ENCODE data around the gene GPS1.
A peak's percentile ranks its signal among the peaks of the same experiment; 100 is the strongest.

The GPS1 gene

DNA sequence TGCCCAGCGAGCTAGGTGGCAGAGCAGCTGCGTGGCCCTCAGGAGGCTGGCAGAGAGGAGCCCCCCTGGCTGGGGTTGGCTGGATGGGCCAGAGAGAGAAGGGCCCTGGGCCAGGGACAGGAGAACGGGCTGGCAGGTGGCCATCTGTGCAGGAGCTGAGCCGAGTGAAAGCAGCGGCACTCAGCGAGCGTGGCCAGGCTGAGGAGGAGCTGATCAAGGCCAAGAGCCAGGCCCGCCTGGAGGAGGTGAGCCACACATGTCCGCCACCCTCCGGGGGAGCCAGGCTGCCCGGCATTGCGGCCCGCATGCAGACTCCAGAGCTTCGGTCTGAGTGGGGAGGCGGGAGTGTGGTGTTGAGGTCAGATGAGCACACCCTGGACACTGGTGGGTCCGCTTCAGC is 22.3 kb upstream of the GPS1 start:
- no peak for DNase-seq (ENCODE audit: extremely low read depth, low read depth)
- TF ChIP-seq CTCF (IDR thresholded peaks at IDR 0.05; ENCODE audit: low read depth, low read length, missing control alignments) = no peak
- no peak overlapping the region for H3K4me3 ChIP-seq (replicated peaks; ENCODE audit: low read depth, low read length)

DNA sequence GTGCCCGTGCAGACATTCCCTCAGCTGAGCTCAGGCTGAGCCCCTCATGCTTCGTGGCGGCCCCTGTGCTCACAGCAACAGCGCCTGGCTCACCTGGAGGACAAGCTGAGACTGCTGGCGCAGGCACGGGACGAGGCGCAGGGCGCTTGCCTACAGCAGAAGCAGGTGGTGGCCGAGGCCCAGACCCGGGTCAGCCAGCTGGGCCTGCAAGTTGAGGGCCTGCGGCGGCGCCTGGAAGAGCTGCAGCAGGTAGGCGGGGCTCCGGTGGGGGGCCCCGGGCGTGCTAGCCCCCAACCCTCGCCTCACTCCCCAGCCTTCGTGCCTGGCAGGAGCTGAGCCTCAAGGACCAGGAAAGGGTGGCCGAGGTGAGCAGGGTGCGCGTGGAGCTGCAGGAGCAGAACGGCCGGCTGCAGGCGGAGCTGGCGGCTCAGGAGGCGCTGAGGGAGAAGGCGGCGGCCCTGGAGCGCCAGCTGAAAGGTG is 21.7 kb upstream of the GPS1 start:
- no peak overlapping the region; the same call in 1 of the 2 replicates for H3K4me3 ChIP-seq (replicated peaks; ENCODE audit: low read depth, low read length)
- DNase-seq (ENCODE audit: extremely low read depth, low read depth) = no peak
- no peak for TF ChIP-seq CTCF (IDR thresholded peaks at IDR 0.05; ENCODE audit: low read depth, low read length, missing control alignments)

- peak overlapping the region; percentile 51 for H3K4me3 ChIP-seq (replicated peaks; ENCODE audit: low read depth, low read length)
- DNase-seq (ENCODE audit: extremely low read depth, low read depth) = peak; percentile 49
- TF ChIP-seq CTCF (IDR thresholded peaks at IDR 0.05; ENCODE audit: low read depth, low read length, missing control alignments) = peak; percentile 34
These were observed 21.0 kb upstream of the GPS1 start for GRCh38 chr17:82030470-82031302.

GRCh38 chr17:82031303-82031884 is 20.3 kb upstream of the GPS1 start, which contains the start of gene RAC3:
RAC3 (plus strand) TSS chr17:82031678; CDS start chr17:82031762, 84 bp downstream.
- H3K4me3 ChIP-seq (replicated peaks; ENCODE audit: low read depth, low read length) = peak within 1 kb of the TSS; percentile 72
- no peak for TF ChIP-seq CTCF (IDR thresholded peaks at IDR 0.05; ENCODE audit: low read depth, low read length, missing control alignments)
- no peak for DNase-seq (ENCODE audit: extremely low read depth, low read depth)

DNA sequence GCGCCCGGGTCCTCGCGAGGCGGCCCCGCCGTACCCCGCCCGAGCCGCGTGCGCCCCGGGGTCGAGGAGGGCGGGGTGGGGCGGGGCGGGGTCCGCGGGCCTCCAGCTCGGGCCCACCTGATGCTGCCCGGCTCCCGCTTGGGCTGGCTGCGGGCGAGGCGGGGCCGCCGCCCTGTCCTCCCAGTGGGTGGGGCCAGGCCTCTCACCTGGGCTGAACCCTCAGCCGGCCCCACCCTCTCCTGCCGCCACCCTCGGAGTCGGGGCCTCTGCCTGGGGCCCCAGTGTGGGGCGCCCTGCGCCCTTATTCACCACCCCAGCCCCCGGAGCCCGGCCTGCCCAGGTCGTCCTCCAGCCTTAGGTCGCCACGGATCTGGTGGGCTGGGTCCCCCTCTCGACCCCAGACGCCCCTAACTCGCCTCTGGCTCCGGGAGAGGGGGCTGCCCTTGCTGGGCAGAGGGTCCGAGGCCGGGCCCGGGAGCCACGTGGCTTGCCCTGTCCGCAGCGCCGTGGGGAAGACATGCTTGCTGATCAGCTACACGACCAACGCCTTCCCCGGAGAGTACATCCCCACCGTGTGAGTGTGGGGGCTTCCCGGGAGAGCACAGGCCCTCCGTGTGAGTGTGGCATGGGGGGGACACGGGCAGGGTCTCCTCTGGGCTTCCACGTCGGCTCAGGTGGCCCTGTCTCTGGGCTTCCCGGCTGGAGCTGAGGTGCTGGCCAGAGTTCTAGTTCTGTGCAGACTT is 19.6 kb upstream of the GPS1 start:
- DNase-seq (ENCODE audit: extremely low read depth, low read depth) = no peak
- TF ChIP-seq CTCF (IDR thresholded peaks at IDR 0.05; ENCODE audit: low read depth, low read length, missing control alignments) = no peak
- peak overlapping the region; percentile 72 for H3K4me3 ChIP-seq (replicated peaks; ENCODE audit: low read depth, low read length)

DNA sequence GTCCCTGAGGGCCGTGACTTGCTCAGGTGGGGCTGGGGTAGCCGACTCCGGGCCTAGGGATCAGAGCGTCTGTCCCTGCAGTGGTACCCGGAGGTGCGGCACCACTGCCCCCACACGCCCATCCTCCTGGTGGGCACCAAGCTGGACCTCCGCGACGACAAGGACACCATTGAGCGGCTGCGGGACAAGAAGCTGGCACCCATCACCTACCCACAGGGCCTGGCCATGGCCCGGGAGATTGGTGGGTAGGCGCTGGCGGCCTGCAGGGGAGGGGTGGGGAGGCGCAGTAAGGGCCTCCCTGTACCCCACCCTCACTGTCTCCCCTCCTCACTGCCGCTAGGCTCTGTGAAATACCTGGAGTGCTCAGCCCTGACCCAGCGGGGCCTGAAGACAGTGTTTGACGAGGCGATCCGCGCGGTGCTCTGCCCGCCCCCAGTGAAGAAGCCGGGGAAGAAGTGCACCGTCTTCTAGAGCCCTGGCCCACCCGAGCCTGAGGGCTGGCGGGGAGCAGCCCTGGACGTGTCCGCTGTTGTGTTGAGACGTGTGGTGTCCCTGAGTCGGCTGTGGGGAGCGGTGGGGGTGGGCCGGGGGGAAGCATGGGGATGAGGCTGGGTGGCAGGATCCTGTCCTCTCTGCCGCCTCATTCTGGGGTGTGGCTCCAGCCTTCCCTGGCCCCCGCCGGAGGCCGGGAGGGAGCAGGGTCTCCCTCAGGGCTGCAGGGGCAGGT is 18.2 kb upstream of the GPS1 start:
- TF ChIP-seq CTCF (IDR thresholded peaks at IDR 0.05; ENCODE audit: low read depth, low read length, missing control alignments) = no peak
- DNase-seq (ENCODE audit: extremely low read depth, low read depth) = no peak
- no peak overlapping the region for H3K4me3 ChIP-seq (replicated peaks; ENCODE audit: low read depth, low read length)

All from HFF-Myc (cell line).